Fibroblast of lung (primary cell): ENCODE data around the gene CDNF. TPM values are rescaled to one million over a fixed set of nuclear protein-coding genes. Genes with fewer than 3 reads are reported as not detected.

Experiments used
- DNase-seq, 2 donors: peaks; one replicate each; pipeline versions ENCODE4 v3.0.0 to v3.0.0-alpha.2; 2010; ENCODE audit warnings: low read depth in 2 of 2
- H2AFZ ChIP-seq: 2 replicates; pipeline ENCODE4 v1.5.1; 2012; ENCODE audit warnings: low read length, control low read depth, inconsistent platforms
- H3K27ac ChIP-seq: 2 replicates; pipeline ENCODE4 v1.5.1; 2011; ENCODE audit warnings: low read length, control low read depth; ENCODE audit not compliant: insufficient read depth
- H3K27me3 ChIP-seq: 2 replicates; pipeline ENCODE4 v1.5.1; 2011; ENCODE audit warnings: mild to moderate bottlenecking, low read length; ENCODE audit not compliant: control insufficient read depth, insufficient read depth
- H3K36me3 ChIP-seq: 2 replicates; pipeline ENCODE4 v1.5.1; 2011; ENCODE audit warnings: low read length; ENCODE audit not compliant: control insufficient read depth, insufficient read depth
- H3K4me1 ChIP-seq: 2 replicates; pipeline ENCODE4 v1.5.1; 2011; ENCODE audit warnings: low read length; ENCODE audit not compliant: control insufficient read depth, insufficient read depth; ENCODE audit errors: extremely low read depth
- H3K4me2 ChIP-seq: 2 replicates; pipeline ENCODE4 v1.5.1; 2011; ENCODE audit warnings: low read length, control low read depth; ENCODE audit not compliant: insufficient read depth; ENCODE audit errors: extremely low read depth
- H3K4me3 ChIP-seq, 4 experiments: fragments of 200-600 bp in 1 of 4; sonication (generic) in 1 of 4; replicated peaks in 1 of 4; 2 replicates each; pipeline ENCODE4 v1.5.1; 2011 to 2016; ENCODE audit warnings: low read length in 4 of 4, low read depth in 3 of 4, mild to moderate bottlenecking in 3 of 4, control low read depth in 2 of 4, inconsistent platforms in 1 of 4, mixed read lengths in 1 of 4; ENCODE audit not compliant: insufficient read depth in 1 of 4; ENCODE audit errors: control extremely low read depth in 1 of 4
- H3K79me2 ChIP-seq: 2 replicates; pipeline ENCODE4 v1.5.1; 2012; ENCODE audit warnings: mild to moderate bottlenecking, low read length, inconsistent platforms; ENCODE audit not compliant: control insufficient read depth, insufficient read depth
- H3K9ac ChIP-seq: 2 replicates; pipeline ENCODE4 v1.5.1; 2011; ENCODE audit warnings: mild to moderate bottlenecking, low read length, control low read depth; ENCODE audit not compliant: insufficient read depth
- H3K9me3 ChIP-seq: 2 replicates; pipeline ENCODE4 v1.5.1; 2012; ENCODE audit warnings: low read depth, low read length; ENCODE audit not compliant: control insufficient read depth, insufficient read depth
- H4K20me1 ChIP-seq: 2 replicates; pipeline ENCODE4 v1.5.1; 2011; ENCODE audit warnings: low read length; ENCODE audit not compliant: control insufficient read depth, insufficient read depth; ENCODE audit errors: extremely low read depth
- EZH2 ChIP-seq: IDR thresholded peaks from 2 replicates; pipeline ENCODE4 v1.5.1; 2012; ENCODE audit warnings: low read length, control low read depth, mild to moderate bottlenecking; ENCODE audit errors: missing control alignments
- polyA plus RNA-seq, 2 donors: library from polyadenylated mRNA; depleted of rRNA in 1 of 2; stranded (reverse) in 1 of 2; unstranded in 1 of 2; fragments of >200 nt; gene quantifications; 2 replicates each; pipeline ENCODE4 v1.2.1, GENCODE V29; 2011 to 2012; ENCODE audit warnings: missing spikeins in 1 of 2
- total RNA-seq: library from RNA; depleted of rRNA; stranded (reverse); fragments of >200 nt; gene quantifications from 2 replicates; pipeline ENCODE4 v1.2.1, GENCODE V29; 2014
- TF ChIP-seq, protein P1 (sequence below), 2 donors: IDR thresholded peaks in 1 of 2; conservative IDR thresholded peaks in 1 of 2; 1 replicate in 1 of 2; 2 replicates in 1 of 2; pipeline ENCODE4 v1.5.1; 2011 to 2012; ENCODE audit warnings: low read length in 2 of 2, control low read depth in 1 of 2, inconsistent platforms in 1 of 2, low read depth in 1 of 2, mild to moderate bottlenecking in 1 of 2

The CDNF gene
- total and polyA plus RNA-seq, 2 donors (not counting 1 experiment from before 2014, with no cell fraction given) = 1.2 to 3.4 TPM

DNA sequence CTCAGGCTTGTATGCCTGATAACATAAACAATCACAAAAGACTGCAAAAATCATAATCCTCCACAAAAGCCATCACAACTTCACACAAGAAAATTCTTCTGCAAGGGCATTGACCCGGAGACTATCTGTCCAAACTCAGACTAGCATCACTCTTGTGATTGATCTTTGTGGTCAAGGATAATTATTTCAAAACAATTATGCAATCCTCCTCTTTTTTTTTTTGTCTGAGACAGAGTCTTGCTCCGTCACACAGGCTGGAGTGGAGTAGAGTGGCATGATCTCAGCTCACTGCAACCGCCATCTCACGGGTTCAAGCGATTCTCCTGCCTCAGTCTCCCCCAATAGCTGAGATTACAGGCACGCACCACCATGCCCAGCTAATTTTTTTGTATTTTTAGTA, 22.2 kb downstream of the CDNF start:
- no peaks in the 10 kb centered on the region for H3K9me3 ChIP-seq
- no peak overlapping the region for H3K4me3 ChIP-seq
- DNase-seq = peak; percentile 53 to 55
- H3K27ac ChIP-seq = no peak overlapping the region
- H2AFZ ChIP-seq = no peak overlapping the region
- no peaks in the 10 kb centered on the region for H3K27me3 ChIP-seq
- TF ChIP-seq EZH2 = no peak
- TF ChIP-seq, protein P1, sequence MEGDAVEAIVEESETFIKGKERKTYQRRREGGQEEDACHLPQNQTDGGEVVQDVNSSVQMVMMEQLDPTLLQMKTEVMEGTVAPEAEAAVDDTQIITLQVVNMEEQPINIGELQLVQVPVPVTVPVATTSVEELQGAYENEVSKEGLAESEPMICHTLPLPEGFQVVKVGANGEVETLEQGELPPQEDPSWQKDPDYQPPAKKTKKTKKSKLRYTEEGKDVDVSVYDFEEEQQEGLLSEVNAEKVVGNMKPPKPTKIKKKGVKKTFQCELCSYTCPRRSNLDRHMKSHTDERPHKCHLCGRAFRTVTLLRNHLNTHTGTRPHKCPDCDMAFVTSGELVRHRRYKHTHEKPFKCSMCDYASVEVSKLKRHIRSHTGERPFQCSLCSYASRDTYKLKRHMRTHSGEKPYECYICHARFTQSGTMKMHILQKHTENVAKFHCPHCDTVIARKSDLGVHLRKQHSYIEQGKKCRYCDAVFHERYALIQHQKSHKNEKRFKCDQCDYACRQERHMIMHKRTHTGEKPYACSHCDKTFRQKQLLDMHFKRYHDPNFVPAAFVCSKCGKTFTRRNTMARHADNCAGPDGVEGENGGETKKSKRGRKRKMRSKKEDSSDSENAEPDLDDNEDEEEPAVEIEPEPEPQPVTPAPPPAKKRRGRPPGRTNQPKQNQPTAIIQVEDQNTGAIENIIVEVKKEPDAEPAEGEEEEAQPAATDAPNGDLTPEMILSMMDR (conservative IDR thresholded peaks at IDR 0.05 in 1 of 2, IDR thresholded peaks at IDR 0.05 in 1 of 2; ENCODE audit: low read depth in 1 of 2, low read length in 2 of 2) = no peak
- H3K4me1 ChIP-seq = peaks cover under 1% of the 10 kb centered on the region
- H3K36me3 ChIP-seq = no peaks in the 10 kb centered on the region
- H3K9ac ChIP-seq = no peak overlapping the region
- no peaks in the 10 kb centered on the region for H4K20me1 ChIP-seq
- no peak overlapping the region for H3K4me2 ChIP-seq
- H3K79me2 ChIP-seq = no peaks in the 10 kb centered on the region

DNA sequence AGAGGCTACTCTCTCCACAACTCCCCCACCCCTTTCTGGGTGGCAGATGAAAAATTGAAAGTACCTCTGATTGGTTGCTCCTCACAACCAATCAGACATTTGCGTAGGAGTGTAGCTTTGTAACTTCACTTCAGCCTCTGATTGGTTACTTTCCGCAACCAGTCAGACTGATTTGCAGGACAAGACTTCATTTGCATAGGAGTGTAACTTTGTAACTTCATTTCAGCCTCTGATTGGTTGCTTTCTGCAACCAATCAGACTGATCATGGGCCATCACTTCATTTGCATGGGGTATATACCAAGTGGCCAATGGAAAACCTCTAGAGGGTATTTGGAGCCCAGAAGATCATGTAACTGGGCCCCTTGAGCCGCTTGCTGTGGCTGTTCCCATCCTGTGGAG, 25.6 kb downstream of the CDNF start:
- Histone ChIP-seq H3K27me3 (peaks cover 2% of the 10 kb centered on the region), H3K27ac (no peak overlapping the region), H3K9me3 (no peaks in the 10 kb centered on the region), H3K4me3 (no peak overlapping the region), H3K4me2 (no peak overlapping the region), H4K20me1 (no peaks in the 10 kb centered on the region), H3K36me3 (no peaks in the 10 kb centered on the region), H2AFZ (no peak overlapping the region), H3K9ac (no peak overlapping the region), H3K4me1 (no peaks in the 10 kb centered on the region), H3K79me2 (no peaks in the 10 kb centered on the region)
- DNase-seq = no peak
- TF ChIP-seq EZH2 = no peak
- TF ChIP-seq, protein P1 (conservative IDR thresholded peaks at IDR 0.05 in 1 of 2, IDR thresholded peaks at IDR 0.05 in 1 of 2; ENCODE audit: low read depth in 1 of 2, low read length in 2 of 2) = no peak

DNA sequence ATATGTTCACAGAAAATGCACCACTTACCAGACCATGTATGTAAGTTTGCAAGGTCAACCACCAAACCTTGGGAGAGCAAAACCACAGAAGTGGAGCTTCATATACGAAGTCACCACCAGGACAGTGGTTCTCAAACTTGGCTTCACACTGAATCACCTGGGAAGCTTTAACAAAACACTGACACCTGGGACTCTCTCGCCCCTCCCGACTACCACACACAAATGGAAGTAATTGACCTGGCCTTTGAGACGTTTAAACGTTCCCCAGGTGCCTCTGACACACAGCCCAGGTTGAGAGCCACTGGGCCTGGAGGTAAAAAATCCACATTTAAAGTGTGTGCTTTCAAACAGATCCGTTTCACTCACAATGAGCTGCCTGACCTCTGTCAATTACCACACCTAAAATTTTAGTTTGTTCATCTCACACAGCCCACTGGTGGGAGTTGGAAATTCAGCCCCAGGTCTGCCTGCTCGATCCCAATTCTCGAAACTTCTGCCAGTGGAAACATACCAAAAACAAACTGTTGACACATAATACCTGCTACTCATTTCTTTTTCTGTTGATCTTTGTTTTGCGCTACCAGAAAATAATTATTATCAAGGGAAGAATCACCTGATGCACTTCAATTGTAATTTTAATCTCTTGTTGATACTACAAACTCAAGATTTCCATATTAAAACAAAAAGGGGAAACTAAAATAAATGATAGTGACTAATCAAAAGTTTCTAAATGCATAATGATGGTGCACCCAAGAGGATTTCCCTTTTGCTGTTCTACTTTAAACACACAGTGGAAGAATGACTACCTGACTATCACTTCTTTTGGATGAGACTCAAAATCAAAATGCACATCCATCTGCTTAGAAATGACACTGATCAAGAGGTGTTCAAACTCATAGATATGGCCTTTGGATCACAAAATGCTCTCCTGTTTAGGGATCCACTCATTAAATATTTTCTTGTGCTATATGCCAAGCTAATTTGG, 26.6 kb downstream of the CDNF start:
- H3K27me3 ChIP-seq = peaks cover 2% of the 10 kb centered on the region
- H3K9ac ChIP-seq = no peak overlapping the region
- no peak overlapping the region for H2AFZ ChIP-seq
- H3K27ac ChIP-seq = no peak overlapping the region
- H3K79me2 ChIP-seq = no peaks in the 10 kb centered on the region
- H3K4me3 ChIP-seq = no peak overlapping the region
- no peak for DNase-seq
- no peaks in the 10 kb centered on the region for H3K9me3 ChIP-seq
- no peaks in the 10 kb centered on the region for H3K36me3 ChIP-seq
- no peak for TF ChIP-seq EZH2
- TF ChIP-seq, protein P1 (conservative IDR thresholded peaks at IDR 0.05 in 1 of 2, IDR thresholded peaks at IDR 0.05 in 1 of 2; ENCODE audit: low read depth in 1 of 2, low read length in 2 of 2) = no peak
- H3K4me2 ChIP-seq = no peak overlapping the region
- H4K20me1 ChIP-seq = no peaks in the 10 kb centered on the region
- no peaks in the 10 kb centered on the region for H3K4me1 ChIP-seq
